AML-193 (cell line): ENCODE measurements around the gene UBE2H.
"Not testable (repeated sequence)": the region's sequence is repeated elsewhere in the genome, so short reads cannot be mapped to it uniquely, and the experiment has no call there.

Experiments
- DNase-seq, 2 experiments: peaks; one replicate each; lab custom pipeline; 2025; lab: John Stamatoyannopoulos, UW

Gene UBE2H

GRCh38 chr7:129874722-129875121 lies 78.0 kb downstream of the UBE2H start:
- no peak for DNase-seq

GRCh38 chr7:129872054-129872453 lies 80.7 kb downstream of the UBE2H start:
- no peak for DNase-seq

- DNase-seq: no peak
These were observed 82.1 kb downstream of the UBE2H start for GRCh38 chr7:129870668-129871067.

DNA sequence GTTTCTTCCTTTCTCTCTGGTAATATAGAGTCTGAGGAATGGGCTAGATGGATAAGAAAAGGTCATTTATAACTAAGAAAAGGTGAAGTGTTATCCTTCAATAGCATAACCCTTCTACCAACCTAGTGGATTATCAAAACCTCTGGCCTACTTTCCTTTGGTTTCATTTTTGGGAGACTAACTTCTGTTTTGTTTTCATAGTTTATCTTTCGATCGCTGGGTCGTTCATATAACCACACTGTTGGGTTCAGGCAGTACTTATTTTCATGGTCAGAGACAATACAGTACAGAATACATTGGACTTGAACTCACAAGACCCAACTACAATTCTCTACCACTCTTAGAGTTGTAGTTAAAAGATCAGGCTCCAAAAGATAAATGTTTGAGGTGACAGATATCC lies 86.5 kb downstream of the UBE2H start:
- DNase-seq: no peak

DNA sequence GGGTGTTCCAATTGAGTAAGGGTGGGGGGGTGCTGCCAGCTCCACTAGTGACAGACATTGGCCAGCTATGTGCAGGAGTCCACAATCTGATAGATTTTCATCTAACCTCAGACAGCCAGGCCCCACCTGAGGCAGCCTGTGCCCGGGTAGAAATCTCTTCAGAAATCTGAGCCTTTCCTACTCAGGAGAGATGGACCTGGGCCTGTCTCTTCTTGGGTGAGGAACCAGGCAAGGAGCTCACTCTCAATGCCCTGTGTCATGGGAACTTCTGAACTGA lies 86.9 kb downstream of the UBE2H start:
- DNase-seq: no peak

GRCh38 chr7:129865093-129865924 lies 87.5 kb downstream of the UBE2H start:
- DNase-seq: no peak

GRCh38 chr7:129864676-129865075 lies 88.1 kb downstream of the UBE2H start:
- DNase-seq: not testable (repeated sequence)

GRCh38 chr7:129864042-129864441 lies 88.7 kb downstream of the UBE2H start:
- DNase-seq: no peak

DNA sequence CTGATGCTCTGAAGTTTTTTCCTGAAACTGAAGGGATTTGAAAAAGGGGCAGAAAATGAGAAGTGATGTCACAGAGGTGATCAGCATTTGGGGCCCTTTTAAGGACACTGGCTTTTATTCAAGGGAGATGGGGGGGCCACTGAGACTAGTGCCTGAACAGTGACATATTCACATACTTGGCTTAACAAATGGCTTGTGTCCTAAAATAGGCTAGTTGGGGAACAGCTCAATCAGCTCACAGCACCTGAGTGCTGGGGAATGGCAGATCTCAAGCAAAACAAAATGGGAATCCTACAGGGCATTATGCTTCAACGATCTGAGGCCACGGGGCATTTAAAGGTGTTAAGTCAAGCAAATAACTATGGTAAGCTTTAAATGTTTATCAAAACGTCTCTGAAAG lies 90.1 kb downstream of the UBE2H start:
- no peak for DNase-seq

- DNase-seq: peak; percentile 15 to 27
These were observed 92.0 kb downstream of the UBE2H start for GRCh38 chr7:129860784-129861183.

- DNase-seq: peak; percentile 92 to 95
These were observed 93.6 kb downstream of the UBE2H start for GRCh38 chr7:129859183-129859582.

DNA sequence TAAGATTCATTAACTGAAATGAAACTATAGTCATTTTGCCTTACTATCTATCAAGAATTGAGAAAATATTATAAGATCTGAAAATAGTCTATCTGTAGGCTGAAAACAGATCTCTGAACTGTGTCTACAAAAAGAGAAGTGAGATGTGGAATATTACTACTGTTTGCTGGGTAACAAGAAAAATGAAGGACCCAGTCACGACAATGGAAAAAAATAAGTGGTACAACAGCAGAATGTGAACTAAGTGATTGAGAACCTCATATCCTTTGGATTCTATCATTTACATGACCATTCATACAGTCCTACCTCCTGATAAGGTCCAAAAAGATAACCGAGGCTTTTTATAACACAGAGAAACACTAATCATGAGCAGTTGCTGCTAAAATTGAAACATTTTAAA lies 94.3 kb downstream of the UBE2H start:
- DNase-seq: no peak

DNA sequence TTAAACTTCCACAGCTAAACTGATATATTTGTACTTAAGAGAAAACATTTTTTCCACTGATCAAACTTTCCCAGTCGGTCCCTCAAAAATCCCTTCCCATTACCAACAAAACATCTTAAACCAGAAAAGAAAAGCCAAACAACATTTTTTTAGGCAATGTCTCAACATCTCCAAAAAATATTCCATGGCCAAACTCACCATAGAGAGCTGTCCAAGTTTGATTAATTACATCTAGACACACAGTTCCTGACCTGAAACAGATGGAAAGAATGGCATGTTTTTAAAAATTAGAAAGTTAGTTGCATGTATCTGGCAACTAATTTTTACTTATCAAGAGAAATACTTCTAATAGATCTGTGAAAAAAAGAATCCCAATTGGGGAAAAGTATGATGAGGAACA lies 95.4 kb downstream of the UBE2H start:
- no peak for DNase-seq

DNA sequence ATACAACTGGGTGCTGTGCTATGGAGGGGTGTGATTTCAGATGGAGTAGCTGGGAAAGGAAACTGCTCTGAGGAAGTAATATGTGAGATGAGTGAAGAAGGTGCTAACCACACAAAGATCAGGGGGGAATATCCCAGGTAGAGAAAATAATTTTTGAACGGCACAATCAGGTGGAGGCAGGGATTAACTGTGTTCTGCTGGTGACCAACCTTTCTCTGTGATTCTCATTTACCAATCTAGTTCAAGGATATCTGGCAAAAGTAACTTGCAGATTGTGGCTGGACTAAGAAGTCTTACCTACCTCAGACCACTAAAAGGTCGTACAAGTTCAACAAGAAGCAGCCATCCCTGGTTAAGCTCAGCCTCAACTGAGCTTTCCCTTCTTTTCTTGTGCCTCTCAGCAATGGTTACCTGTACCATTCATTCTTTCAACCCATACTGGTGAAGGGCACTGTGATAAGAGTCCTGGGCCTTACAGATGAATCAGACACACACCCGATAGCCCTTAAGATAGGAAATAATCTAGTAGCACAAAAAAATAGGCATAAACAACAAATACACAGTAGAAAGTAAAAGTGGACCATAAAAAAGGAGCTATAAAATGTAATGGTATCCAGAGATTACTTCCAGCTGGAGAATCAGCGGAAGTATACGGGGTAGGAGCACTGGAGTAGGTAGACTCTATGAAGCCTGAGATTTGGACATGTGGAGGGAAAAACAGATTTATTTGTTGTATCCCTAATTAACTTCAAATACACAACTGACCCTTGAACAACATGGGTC lies 96.6 kb downstream of the UBE2H start:
- no peak for DNase-seq

DNA sequence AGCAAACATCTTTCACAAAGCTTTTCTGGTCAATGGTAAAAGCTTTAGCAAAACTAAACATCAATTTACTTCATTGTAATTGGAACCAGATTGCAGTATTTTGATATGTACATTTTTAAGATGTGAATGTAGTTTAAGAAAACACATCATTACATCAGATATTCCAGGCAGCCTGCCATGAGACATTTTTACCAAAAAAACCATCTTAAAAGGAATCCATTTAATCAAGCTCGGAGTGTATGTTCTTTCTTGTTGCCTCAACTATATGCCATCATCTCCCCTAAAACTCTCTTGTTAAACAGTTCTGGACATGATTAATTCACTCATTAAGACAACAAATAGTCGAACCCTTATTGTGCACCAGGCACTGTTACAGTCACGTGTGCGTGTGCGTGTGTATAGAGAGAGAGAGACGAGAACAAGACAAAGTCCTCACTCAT lies 97.5 kb downstream of the UBE2H start:
- DNase-seq: no peak

- no peak for DNase-seq
These were observed 98.4 kb downstream of the UBE2H start for GRCh38 chr7:129854401-129854800.

- peak; percentile 83 to 91 for DNase-seq
These were observed 99.0 kb downstream of the UBE2H start for GRCh38 chr7:129853661-129854268.

GRCh38 chr7:129851809-129852208 lies 101.0 kb downstream of the UBE2H start:
- no peak for DNase-seq

DNA sequence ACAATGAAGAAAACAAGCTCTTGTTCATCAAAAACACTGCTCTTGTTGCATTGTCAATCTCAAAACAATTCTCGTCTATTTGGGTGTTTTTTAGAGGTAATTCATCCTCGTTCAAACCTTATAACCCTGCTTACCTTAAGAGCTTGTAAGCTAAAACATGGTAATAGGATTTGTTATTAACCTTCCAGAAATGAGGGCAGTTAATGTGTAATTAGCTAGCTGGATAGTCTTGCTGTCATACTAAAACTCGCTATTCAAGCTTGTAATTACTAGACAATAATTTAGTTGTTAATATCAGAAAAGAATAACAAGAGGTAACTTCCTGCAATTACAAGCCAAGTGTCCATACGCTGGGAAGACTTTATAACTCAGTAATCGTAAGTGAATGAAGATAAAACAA lies 101.6 kb downstream of the UBE2H start:
- no peak for DNase-seq

DNA sequence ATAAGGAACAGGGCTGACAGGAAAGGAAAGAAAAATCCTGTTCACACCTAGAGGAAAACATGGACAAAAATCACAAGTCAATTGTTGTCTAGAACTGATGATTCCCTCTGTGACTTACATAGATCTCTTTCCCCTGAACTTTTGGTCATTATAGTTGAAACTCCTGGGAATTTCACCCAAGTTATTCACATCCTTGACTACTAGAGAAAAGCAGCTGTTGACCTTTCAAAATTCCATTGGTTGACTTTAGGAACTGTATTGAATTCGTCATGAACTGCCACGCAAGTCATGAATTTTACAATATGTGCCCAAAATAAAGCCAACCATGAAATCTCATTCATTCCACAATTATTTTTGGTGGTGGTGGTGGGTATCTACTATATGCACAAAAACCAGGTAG lies 104.3 kb downstream of the UBE2H start:
- DNase-seq: no peak

- no peak for DNase-seq
These were observed 106.8 kb downstream of the UBE2H start for GRCh38 chr7:129845972-129846327.

DNA sequence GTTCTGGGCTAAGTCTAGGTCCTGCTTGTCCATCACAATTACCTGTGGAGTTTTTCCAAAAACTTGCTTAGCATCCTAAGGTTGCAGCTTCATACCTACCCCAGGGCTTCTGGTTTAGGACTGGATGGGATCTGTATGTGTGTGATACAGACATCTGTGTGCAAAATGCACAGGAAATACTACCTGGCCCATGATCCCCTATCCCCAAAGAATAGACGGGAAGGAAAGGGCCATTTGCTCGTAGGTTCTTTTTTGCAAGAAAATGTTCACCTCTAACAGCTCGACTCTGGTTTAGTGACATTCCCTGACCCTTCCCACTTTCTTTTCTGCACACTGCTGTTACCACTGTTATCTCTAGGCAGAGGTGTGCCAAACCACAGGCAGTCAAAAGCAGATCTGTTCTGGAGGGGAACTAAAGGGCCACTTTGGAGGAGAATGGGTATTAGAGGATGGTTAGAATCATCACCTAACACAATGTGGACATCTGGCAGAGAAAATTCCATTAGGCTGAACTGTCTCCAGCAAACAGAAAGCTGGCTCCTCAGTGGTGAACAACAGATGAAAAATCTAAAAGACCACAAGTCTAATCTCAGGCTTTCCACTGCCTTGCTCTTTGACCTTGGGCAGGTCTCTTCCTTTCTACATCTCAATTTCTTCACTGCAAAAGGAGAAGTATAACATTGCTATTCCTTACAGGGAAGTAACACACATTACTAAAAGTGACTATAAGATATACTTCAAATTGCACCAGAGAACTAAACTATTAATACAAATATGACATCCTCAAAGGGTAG lies 107.4 kb downstream of the UBE2H start:
- DNase-seq: peak; percentile 56 to 73
